ENCODE results near the gene CLRN3. TPM values are rescaled to one million over a fixed set of nuclear protein-coding genes. Genes with fewer than 3 reads are reported as not detected.

Gene CLRN3
- total and polyA plus RNA-seq, 8 donors = 0.18 to 0.84 (median 0.50) TPM; not detected in 2

DNA sequence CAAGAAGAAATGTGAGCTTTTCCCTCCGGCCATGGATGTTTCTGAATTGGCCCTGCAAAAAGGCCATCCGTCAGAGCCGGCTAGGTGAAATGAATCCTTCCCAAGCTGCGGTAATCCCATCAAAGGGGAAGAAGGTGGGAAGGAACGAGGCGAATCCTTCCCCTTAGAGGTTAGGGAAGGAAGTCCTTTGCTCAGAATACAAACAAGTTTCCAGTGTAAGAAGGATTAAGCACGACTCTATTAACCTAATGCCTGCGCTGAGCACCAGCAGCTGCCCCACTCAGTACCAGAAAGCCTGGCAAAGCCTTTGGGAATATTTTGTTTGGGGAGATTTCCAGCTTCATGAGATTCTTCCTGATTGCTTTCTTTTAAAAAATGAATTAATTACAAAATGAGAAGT, 42.8 kb downstream of the CLRN3 start:
- DNase-seq (no peak), FAIRE-seq (no peak), ATAC-seq (no peak)
- no peak overlapping the region for H3K4me3 ChIP-seq
- H3K36me3 ChIP-seq = no peaks in the 10 kb centered on the region
- 42 to 45% methylated on average over 8 of the region's 8 CpGs for WGBS, 2 donors
- H3K9me3 ChIP-seq = no peaks in the 10 kb centered on the region
- intact Hi-C loops (cut with DNase I) = loop anchor here in 1 of 3 donors (10.0 kb wide), 1 partner anchor 135 kb away; no protein-coding TSS in a partner anchor
- no peaks in the 10 kb centered on the region for H3K27me3 ChIP-seq
- TF ChIP-seq, protein P1, sequence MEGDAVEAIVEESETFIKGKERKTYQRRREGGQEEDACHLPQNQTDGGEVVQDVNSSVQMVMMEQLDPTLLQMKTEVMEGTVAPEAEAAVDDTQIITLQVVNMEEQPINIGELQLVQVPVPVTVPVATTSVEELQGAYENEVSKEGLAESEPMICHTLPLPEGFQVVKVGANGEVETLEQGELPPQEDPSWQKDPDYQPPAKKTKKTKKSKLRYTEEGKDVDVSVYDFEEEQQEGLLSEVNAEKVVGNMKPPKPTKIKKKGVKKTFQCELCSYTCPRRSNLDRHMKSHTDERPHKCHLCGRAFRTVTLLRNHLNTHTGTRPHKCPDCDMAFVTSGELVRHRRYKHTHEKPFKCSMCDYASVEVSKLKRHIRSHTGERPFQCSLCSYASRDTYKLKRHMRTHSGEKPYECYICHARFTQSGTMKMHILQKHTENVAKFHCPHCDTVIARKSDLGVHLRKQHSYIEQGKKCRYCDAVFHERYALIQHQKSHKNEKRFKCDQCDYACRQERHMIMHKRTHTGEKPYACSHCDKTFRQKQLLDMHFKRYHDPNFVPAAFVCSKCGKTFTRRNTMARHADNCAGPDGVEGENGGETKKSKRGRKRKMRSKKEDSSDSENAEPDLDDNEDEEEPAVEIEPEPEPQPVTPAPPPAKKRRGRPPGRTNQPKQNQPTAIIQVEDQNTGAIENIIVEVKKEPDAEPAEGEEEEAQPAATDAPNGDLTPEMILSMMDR (IDR thresholded peaks at IDR 0.05) = no peak
- H3K4me1 ChIP-seq = no peaks in the 10 kb centered on the region
- H3K27ac ChIP-seq = no peak overlapping the region

DNA sequence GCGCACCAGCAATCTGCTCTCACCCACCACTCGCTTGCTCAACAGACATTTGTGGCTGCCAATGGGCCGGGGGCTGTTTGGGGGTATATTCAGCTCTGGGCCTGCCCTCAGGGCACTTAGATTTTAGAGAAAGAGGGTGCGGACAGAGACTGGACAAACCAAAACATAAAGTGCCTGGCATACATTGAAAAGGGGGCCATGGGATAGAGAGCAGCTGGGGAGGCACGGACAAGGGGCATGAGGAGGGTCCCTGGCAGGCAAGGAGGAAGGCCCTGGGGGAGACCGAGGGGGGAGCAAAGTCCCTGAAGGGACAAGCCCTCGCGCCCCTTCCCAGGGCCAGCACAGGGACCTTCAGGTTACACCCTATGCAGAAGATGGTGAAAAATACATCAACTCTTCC, 43.5 kb downstream of the CLRN3 start:
- DNase-seq (no peak), FAIRE-seq (no peak), ATAC-seq (no peak)
- Histone ChIP-seq H3K9me3 (no peaks in the 10 kb centered on the region), H3K27me3 (no peaks in the 10 kb centered on the region), H3K36me3 (no peaks in the 10 kb centered on the region), H3K4me3 (no peak overlapping the region), H3K27ac (no peak overlapping the region), H3K4me1 (no peaks in the 10 kb centered on the region)
- TF ChIP-seq, protein P1 (IDR thresholded peaks at IDR 0.05) = no peak
- 73 to 88% methylated on average over 8 of the region's 8 CpGs for WGBS, 2 donors
- intact Hi-C loops (cut with DNase I) = no loop called here

DNA sequence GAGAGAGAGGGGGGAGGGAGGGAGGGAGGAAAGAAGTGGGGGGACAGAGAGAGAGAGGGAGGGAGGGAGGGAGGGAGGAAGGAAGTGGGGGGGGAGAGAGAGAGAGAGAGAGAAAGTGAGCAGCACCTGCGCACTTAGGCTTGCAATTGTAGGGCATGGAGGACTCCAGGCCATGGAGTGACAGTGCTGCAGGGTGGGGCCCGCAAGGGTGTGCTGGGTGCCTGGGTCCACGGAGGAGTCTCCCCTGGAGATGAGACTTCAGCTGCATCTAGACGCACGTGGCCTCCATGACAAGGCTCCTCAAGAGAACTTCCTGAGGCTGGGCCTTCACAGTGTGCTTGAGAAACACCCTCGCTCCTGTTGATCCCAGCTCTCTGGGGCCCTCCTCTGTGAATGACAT, 44.5 kb downstream of the CLRN3 start:
- Histone ChIP-seq H3K9me3 (no peaks in the 10 kb centered on the region), H3K27me3 (no peaks in the 10 kb centered on the region), H3K4me3 (no peak overlapping the region), H3K36me3 (no peaks in the 10 kb centered on the region), H3K27ac (no peak overlapping the region), H3K4me1 (no peaks in the 10 kb centered on the region)
- ATAC-seq (no peak), FAIRE-seq (no peak), DNase-seq (no peak)
- 68 to 87% methylated on average over 6 of the region's 6 CpGs for WGBS, 2 donors
- intact Hi-C loops (cut with DNase I) = no loop called here
- TF ChIP-seq, protein P1 (IDR thresholded peaks at IDR 0.05) = no peak

DNA sequence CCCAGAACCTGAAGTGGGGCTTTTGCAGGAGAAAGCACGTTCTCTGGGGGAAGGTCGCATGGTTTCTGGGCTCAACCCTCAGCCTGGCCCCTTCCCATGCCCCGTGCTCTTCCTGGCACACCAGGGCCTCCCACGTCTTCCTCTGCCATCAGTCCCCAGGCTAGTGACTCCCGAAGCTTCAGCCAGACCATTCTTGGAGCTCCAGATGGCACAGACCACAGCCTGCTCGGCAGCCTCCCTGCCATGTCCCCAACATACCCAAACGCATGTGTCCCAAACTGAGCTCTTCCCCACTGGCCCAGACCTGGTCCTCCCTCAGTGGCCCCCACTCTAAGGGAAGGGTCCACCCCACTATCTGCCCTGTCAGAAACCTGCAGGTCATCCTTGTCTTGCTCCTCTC, 47.0 kb downstream of the CLRN3 start:
- DNase-seq (no peak), FAIRE-seq (no peak), ATAC-seq (no peak)
- Histone ChIP-seq H3K9me3 (no peaks in the 10 kb centered on the region), H3K4me3 (no peak overlapping the region), H3K27ac (no peak overlapping the region), H3K36me3 (no peaks in the 10 kb centered on the region), H3K27me3 (no peaks in the 10 kb centered on the region), H3K4me1 (no peaks in the 10 kb centered on the region)
- intact Hi-C loops (cut with DNase I) = no loop called here
- TF ChIP-seq, protein P1 (IDR thresholded peaks at IDR 0.05) = no peak
- WGBS, 2 donors = 46 to 48% methylated on average over 7 of the region's 7 CpGs

DNA sequence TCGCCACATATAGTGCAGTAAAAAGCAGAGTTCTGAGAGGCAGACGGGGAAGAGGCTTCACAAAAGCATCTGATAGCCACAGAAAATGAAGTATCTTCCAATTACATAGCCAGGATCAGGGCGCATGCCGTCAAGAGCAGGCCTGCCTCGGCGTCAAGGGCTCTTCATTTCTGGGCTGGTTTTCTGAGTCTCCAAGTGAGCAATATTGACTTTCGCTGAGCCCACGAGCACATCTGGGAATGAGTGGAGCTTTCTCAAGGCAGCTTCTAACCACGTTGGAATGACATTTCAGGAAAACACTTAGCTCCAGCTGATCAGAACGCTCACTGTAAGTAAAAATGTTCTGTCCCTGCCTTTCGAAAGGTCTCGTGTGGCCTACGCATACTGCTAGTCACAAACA, 51.9 kb downstream of the CLRN3 start:
- TF ChIP-seq, protein P1 (IDR thresholded peaks at IDR 0.05) = no peak
- ATAC-seq (peak in 1 of 4 donors; percentile 40), DNase-seq (no peak), FAIRE-seq (no peak)
- H3K4me3 ChIP-seq = no peak overlapping the region
- intact Hi-C loops (cut with DNase I) = no loop called here
- no peaks in the 10 kb centered on the region for H3K27me3 ChIP-seq
- H3K36me3 ChIP-seq = no peaks in the 10 kb centered on the region
- no peak overlapping the region for H3K27ac ChIP-seq
- no peaks in the 10 kb centered on the region for H3K4me1 ChIP-seq
- H3K9me3 ChIP-seq = no peaks in the 10 kb centered on the region
- whole genome bisulfite sequencing, 2 donors = 49 to 51% methylated on average over 13 of the region's 13 CpGs

Measured in pancreas (tissue), 10 donors.